Tibial nerve (tissue), 3 donors: Measurements from ENCODE around the gene MARVELD1.

Source experiments
- CTCF ChIP-seq, 5 experiments: fragments of 200-600 bp in 3 of 5; fragments of 450-650 bp in 2 of 5; sonication (generic) in 3 of 5; IDR thresholded peaks; one replicate each; pipeline ENCODE4 v1.5.1; 2016 to 2019; ENCODE audit warnings: antibody characterized with exemption in 5 of 5, mild to moderate bottlenecking in 3 of 5, moderate library complexity in 2 of 5
- POLR2A ChIP-seq, 2 donors: fragments of 450-650 bp; IDR thresholded peaks; one replicate each; pipeline ENCODE4 v1.6.1; 2017; ENCODE audit warnings: antibody characterized with exemption in 2 of 2, mild to moderate bottlenecking in 2 of 2, moderate library complexity in 2 of 2

- TF ChIP-seq POLR2A (IDR thresholded peaks at IDR 0.05) (no peak), CTCF (IDR thresholded peaks at IDR 0.05) (no peak)
These were observed 34.0 kb downstream of the MARVELD1 start for GRCh38 chr10:97747573-97747972.
